ENCODE data around the gene EBLN2.

DNA sequence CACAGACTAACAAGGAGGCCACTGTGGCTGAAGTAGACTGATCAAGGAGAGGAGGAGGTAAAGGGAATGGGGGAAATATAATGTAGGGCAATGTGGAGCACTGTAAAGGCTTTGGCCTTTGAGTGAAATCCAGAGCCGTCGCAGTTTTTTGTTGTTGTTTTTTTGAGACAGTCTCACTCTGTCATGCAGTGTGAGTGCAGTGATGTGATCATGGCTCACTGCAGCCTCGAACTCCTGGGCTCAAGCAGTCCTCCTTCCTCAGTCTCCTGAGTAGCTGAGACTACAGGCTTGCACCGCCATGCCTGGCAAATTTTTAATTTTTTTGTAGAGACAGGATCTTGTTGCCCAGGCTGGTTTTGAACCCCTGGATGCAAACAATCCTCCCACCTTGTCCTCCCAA lies 32.7 kb upstream of the EBLN2 start:
- TF ChIP-seq POLR2A (IDR thresholded peaks at IDR 0.05) (no peak), POLR2AphosphoS5 (IDR thresholded peaks at IDR 0.05) (no peak)
- TF ChIP-seq, protein P1, sequence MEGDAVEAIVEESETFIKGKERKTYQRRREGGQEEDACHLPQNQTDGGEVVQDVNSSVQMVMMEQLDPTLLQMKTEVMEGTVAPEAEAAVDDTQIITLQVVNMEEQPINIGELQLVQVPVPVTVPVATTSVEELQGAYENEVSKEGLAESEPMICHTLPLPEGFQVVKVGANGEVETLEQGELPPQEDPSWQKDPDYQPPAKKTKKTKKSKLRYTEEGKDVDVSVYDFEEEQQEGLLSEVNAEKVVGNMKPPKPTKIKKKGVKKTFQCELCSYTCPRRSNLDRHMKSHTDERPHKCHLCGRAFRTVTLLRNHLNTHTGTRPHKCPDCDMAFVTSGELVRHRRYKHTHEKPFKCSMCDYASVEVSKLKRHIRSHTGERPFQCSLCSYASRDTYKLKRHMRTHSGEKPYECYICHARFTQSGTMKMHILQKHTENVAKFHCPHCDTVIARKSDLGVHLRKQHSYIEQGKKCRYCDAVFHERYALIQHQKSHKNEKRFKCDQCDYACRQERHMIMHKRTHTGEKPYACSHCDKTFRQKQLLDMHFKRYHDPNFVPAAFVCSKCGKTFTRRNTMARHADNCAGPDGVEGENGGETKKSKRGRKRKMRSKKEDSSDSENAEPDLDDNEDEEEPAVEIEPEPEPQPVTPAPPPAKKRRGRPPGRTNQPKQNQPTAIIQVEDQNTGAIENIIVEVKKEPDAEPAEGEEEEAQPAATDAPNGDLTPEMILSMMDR (IDR thresholded peaks at IDR 0.05), result no peak

Measured in breast epithelium (tissue), 3 donors.